NCI-H524 treated with DMSO at 0.1 percent for 48 hours (cell line): ENCODE results near the gene RNU6-1.

Experiments used
- DNase-seq: peaks from one replicate; lab custom pipeline; 2025; lab: John Stamatoyannopoulos, UW

RNU6-1 gene

GRCh38 chr15:67820992-67821783 lies 18.7 kb downstream of the RNU6-1 start:
- no peak for DNase-seq

- no peak for DNase-seq
Observed at GRCh38 chr15:67820122-67820991, 19.5 kb downstream of the RNU6-1 start.

GRCh38 chr15:67819636-67820035 lies 20.2 kb downstream of the RNU6-1 start:
- DNase-seq: no peak

GRCh38 chr15:67818464-67818863 lies 21.4 kb downstream of the RNU6-1 start:
- no peak for DNase-seq

- no peak for DNase-seq
Observed at GRCh38 chr15:67816668-67817067, 23.2 kb downstream of the RNU6-1 start.

GRCh38 chr15:67815036-67815592 lies 24.7 kb downstream of the RNU6-1 start:
- no peak for DNase-seq

GRCh38 chr15:67813104-67813634 lies 26.7 kb downstream of the RNU6-1 start:
- DNase-seq: no peak

GRCh38 chr15:67812241-67812644 lies 27.6 kb downstream of the RNU6-1 start:
- no peak for DNase-seq

- DNase-seq: no peak
Observed at GRCh38 chr15:67809866-67810265, 30.0 kb downstream of the RNU6-1 start.

GRCh38 chr15:67809441-67809840 lies 30.4 kb downstream of the RNU6-1 start:
- no peak for DNase-seq

- no peak for DNase-seq
Observed at GRCh38 chr15:67808821-67809220, 31.0 kb downstream of the RNU6-1 start.

- DNase-seq: no peak
Observed at GRCh38 chr15:67807836-67808235, 32.0 kb downstream of the RNU6-1 start.

GRCh38 chr15:67807141-67807540 lies 32.7 kb downstream of the RNU6-1 start:
- DNase-seq: no peak

GRCh38 chr15:67806536-67806935 lies 33.3 kb downstream of the RNU6-1 start:
- DNase-seq: no peak

- no peak for DNase-seq
Observed at GRCh38 chr15:67805666-67806516, 34.0 kb downstream of the RNU6-1 start.

- no peak for DNase-seq
Observed at GRCh38 chr15:67805008-67805665, 34.7 kb downstream of the RNU6-1 start.

- peak; percentile 36 for DNase-seq
Observed at GRCh38 chr15:67803996-67804843, 35.6 kb downstream of the RNU6-1 start.

GRCh38 chr15:67803299-67803698 lies 36.5 kb downstream of the RNU6-1 start:
- no peak for DNase-seq

GRCh38 chr15:67801926-67802914 lies 37.6 kb downstream of the RNU6-1 start:
- DNase-seq: no peak
